A549 (cell line): ENCODE data around the gene SLC43A3.

Source experiments
- CTCF ChIP-seq: fragments of >200 bp; sonication (Bioruptor Twin); formaldehyde crosslinking; IDR thresholded peaks from 3 replicates; pipeline ENCODE4 v1.5.1; 2016
- POLR2AphosphoS2 ChIP-seq: conservative IDR thresholded peaks from 2 replicates; pipeline ENCODE4 v1.6.1; 2012; ENCODE audit warnings: low read length, improper control_type of control experiment, inconsistent platforms
- REST ChIP-seq: fragments of 200-600 bp; sonication (generic); IDR thresholded peaks from 2 replicates; pipeline ENCODE4 v1.6.1; 2016; ENCODE audit warnings: antibody characterized with exemption, mild to moderate bottlenecking, moderate library complexity
- ZC3H11A ChIP-seq: fragments of 450-650 bp; IDR thresholded peaks from 2 replicates; pipeline ENCODE4 v1.6.1; 2014; ENCODE audit warnings: antibody characterized with exemption, mild to moderate bottlenecking

GRCh38 chr11:57361926-57362325, 65.0 kb downstream of the SLC43A3 start:
- TF ChIP-seq CTCF = no peak
- no peak for TF ChIP-seq REST
- no peak for TF ChIP-seq POLR2AphosphoS2
- TF ChIP-seq ZC3H11A = no peak
